ENCODE results near the gene TLN1. TPM values are rescaled to one million over a fixed set of nuclear protein-coding genes. Genes with fewer than 3 reads are reported as not detected.

TLN1 gene
- total RNA-seq, 1 donor from 2014 or later = 250 TPM

- no peak for DNase-seq
Measured at GRCh38 chr9:35703906-35704672, 27.9 kb downstream of the TLN1 start.

DNA sequence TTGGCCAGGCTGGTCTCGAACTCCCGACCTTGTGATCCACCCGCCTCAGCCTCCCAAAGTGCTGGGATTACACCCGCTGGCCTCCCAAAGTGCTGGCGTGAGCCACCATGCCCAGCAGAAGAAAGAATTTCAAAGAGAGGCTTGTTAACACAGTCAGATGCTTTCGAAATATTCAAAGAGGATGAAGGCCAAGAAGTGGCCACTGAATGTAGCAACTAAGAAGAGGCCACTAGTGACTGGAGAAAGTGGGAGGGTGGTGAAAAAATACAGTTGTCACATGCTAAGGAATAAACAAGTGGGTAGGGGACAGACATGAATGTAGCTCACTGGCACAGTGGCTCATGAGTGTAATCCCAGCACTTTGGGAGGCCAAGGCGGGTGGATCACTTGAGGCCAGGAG, 29.3 kb downstream of the TLN1 start:
- no peak for DNase-seq

DNA sequence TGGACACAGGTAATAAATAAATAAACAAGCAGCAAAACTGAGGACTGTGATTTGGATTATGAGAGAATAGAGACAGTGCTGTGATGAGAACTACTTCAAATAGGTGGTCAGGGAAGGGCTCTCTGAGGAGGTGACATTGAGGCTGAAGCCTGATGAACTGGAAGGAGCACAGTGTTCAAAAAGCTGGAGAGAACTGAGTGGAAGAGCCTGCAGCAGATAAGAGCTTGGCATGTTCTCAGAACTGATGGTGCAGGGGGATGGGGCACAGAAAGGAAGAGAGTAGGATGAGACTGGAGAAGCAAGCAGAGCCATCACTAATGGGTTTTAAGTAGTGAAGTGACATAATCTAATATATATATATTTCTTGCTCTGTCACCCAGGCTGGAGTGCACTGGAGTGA, 31.1 kb downstream of the TLN1 start:
- no peak for DNase-seq

- no peak for DNase-seq
Measured at GRCh38 chr9:35700031-35700430, 32.0 kb downstream of the TLN1 start.

GRCh38 chr9:35698231-35698630, 33.8 kb downstream of the TLN1 start:
- no peak for DNase-seq

GRCh38 chr9:35697486-35697885, 34.5 kb downstream of the TLN1 start:
- DNase-seq = no peak

DNA sequence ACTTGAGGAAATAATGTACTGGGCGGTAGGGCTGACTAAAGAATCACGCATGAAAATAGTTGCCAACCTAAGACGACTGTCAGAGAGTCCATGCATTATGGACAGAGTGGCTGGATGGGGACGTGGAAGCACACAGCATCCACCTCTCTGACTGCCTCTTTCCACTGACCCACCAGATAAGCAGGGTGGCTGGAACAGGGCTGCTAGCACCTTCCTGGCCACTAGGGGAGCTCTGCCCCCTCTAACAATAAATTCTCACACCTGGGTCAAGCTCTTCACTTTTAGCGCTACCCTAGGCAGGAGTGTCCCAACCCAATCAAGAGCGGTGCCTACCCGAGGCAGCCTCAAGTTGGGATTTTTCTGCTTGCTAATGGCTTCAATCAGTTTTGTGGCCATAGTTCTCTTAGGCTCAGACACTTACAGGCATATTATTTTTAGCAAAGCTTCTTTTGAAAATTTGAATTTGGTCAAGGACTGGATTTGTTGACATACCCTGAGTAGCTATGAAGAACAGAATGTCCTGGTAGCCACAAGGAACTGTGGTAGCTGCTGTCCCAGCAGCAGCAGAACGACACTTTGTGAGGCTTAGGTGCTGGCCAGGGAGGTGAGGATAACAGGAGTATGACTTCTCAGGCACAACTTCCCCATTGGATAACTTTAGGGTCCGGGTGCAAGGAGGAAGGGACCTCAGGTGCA, 35.3 kb downstream of the TLN1 start:
- peak; percentile 74 for DNase-seq

- no peak for DNase-seq
Measured at GRCh38 chr9:35695943-35696401, 36.0 kb downstream of the TLN1 start.

DNA sequence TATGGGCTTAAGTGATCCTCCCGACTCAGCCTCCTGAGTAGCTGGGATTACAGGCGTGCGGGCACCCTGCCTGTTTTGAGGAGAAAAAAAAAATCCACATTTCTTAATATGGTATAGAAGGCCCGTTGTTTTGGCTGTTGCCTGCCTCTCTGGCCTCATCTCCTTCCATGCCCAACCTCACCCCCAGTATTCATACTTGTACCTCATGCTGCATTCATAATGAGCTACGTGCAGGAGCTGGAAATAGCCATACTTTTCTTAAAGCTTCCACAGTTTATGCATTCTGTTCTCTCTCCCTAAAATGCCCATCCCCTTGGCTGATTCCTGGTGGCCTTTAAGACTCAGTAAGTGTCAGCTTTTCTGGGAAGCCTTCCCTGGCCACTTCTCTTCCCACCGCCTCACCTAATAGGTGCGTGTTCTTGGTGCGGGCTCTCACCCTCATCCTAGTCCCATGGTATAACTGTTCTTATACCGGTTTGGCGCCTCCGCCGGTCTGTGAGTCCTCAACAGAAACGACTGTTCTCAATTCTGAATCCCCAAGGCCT, 40.2 kb downstream of the TLN1 start:
- DNase-seq = no peak

GRCh38 chr9:35691334-35691650, 40.7 kb downstream of the TLN1 start:
- no peak for DNase-seq

- DNase-seq = peak; percentile 73
Measured at GRCh38 chr9:35690614-35691333, 41.2 kb downstream of the TLN1 start.

GRCh38 chr9:35690294-35690613, 41.7 kb downstream of the TLN1 start:
- DNase-seq = no peak

DNA sequence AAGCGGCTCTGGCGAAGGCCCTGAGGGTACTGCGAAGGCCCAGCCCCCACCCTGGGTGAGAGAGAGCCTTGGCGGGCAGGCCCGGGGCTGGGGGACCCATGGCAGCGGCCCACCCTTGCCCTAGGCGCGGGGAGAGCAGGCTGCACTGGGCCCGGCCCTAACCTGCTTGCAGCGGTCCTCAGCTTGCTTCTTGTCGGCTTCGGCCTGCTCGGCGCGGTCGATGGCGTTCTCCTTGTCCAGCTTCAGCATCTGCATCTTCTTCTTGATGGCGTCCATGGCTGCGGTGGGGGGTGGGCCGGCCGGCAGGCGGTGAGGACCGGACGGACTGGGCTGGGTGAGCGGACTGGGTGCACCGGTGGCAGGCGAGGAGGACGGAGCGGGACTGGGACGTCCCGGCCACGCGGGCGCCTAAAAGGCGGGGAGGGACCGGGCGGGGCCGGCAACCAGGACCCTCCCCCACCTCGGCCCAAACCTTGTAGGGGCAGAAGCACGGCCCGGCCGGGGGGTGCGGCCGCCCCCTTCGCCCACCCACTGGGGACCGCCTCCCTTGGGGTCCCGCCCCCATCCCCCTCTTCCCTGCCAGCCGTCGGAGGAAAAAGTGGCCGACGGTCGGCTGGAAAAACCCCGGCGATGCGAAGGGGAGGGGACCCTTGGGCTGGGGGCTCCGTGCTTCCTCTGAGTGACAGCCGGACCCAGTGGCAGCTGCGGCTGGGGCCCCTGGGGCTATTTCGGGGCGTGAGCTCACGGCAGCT, 42.3 kb downstream of the TLN1 start, which contains the start of gene TPM2:
Gene TPM2 (minus strand): TSS at position 384 of the 752 bp plus-strand sequence. CDS start 108 bp downstream, at position 276.
- DNase-seq = no peak

- DNase-seq = peak; percentile 59
Measured at GRCh38 chr9:35688558-35689541, 43.1 kb downstream of the TLN1 start.

- no peak for DNase-seq
Measured at GRCh38 chr9:35687972-35688557, 43.9 kb downstream of the TLN1 start.

- DNase-seq = no peak
Measured at GRCh38 chr9:35687306-35687705, 44.7 kb downstream of the TLN1 start.

GRCh38 chr9:35686222-35687203, 45.5 kb downstream of the TLN1 start:
- no peak for DNase-seq

GRCh38 chr9:35685506-35685905, 46.5 kb downstream of the TLN1 start:
- DNase-seq = no peak

DNA sequence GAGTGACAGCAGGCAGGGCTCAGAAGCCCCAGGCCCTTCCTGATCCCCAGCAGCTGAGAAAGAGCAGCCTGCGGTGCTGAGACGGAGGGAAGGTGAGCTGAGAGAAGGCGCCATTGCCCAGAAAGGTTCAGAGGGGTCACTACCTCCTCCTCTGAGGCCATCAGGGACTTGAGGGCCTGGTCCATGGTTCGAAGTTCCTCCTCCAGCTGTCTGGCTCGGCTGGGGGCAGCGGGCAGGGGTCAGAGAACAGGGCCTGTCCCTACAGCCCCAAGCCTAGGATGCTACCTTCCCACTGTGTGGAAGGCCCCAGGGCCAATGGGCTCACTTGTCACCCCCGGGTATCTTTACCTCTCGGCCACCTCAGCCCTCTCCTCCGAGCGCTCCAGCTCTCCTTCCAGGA, 47.1 kb downstream of the TLN1 start:
- no peak for DNase-seq

DNA sequence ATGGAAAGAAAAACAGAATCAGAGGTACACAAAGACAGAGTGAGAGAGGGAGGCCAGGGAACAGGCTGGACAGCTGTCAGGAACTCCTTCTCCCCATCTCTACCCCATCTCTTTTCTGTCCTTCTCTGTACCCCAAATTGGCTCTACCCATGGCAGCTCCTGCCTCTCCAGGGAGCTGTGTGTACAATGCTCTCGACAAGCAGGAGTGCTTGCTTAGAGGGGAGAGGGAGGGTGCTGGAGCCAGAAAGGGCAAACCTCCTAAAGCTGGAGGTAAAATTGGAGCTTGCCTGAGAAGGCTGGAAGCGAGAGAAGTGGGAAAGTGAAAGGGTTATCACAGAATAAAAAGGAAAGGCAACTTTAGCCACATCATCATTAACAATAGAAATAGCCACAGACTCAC, 48.7 kb downstream of the TLN1 start:
- no peak for DNase-seq

All from dermis blood vessel endothelial cell (primary cell).